ENCODE results near the gene SZT2. TPM values are rescaled to one million over a fixed set of nuclear protein-coding genes. Genes with fewer than 3 reads are reported as not detected.

The SZT2 gene
- total and polyA plus RNA-seq, 2 of the 13 experiments (the other 11 are each of a cell fraction or from before 2014, with no cell fraction given), result 8.0 to 8.8 TPM

DNA sequence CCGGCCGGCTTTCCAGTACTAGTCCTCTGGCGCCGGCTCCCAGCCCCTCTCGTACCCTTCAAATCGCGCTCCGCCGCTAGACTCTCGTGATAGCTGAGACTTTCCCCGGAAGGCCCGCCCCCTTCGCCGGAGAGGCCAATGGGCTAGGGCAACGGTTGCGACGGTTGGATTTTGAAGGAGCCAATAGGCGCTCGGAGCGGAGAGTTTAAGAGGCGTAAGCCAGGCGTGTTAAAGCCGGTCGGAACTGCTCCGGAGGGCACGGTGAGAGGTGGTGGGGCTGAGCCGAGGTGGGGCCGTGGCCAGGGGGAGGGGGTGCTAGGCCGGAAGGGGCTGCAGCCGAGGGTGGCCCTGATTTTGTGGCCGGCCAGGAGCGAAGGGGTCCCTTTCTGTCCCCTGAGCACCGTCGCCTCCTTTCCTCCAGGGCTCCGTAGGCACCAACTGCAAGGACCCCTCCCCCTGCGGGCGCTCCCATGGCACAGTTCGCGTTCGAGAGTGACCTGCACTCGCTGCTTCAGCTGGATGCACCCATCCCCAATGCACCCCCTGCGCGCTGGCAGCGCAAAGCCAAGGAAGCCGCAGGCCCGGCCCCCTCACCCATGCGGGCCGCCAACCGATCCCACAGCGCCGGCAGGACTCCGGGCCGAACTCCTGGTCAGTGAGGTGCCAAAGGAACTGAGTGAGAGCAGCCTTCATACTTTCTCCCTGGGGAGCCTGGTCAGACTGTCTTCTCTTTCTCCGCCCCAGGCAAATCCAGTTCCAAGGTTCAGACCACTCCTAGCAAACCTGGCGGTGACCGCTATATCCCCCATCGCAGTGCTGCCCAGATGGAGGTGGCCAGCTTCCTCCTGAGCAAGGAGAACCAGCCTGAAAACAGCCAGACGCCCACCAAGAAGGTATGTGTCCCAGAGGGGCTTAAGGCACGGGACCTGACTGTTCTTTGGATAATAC, 30.7 kb upstream of the SZT2 start, which contains the start of gene CDC20 (continued):
- TF ChIP-seq, protein P1, sequence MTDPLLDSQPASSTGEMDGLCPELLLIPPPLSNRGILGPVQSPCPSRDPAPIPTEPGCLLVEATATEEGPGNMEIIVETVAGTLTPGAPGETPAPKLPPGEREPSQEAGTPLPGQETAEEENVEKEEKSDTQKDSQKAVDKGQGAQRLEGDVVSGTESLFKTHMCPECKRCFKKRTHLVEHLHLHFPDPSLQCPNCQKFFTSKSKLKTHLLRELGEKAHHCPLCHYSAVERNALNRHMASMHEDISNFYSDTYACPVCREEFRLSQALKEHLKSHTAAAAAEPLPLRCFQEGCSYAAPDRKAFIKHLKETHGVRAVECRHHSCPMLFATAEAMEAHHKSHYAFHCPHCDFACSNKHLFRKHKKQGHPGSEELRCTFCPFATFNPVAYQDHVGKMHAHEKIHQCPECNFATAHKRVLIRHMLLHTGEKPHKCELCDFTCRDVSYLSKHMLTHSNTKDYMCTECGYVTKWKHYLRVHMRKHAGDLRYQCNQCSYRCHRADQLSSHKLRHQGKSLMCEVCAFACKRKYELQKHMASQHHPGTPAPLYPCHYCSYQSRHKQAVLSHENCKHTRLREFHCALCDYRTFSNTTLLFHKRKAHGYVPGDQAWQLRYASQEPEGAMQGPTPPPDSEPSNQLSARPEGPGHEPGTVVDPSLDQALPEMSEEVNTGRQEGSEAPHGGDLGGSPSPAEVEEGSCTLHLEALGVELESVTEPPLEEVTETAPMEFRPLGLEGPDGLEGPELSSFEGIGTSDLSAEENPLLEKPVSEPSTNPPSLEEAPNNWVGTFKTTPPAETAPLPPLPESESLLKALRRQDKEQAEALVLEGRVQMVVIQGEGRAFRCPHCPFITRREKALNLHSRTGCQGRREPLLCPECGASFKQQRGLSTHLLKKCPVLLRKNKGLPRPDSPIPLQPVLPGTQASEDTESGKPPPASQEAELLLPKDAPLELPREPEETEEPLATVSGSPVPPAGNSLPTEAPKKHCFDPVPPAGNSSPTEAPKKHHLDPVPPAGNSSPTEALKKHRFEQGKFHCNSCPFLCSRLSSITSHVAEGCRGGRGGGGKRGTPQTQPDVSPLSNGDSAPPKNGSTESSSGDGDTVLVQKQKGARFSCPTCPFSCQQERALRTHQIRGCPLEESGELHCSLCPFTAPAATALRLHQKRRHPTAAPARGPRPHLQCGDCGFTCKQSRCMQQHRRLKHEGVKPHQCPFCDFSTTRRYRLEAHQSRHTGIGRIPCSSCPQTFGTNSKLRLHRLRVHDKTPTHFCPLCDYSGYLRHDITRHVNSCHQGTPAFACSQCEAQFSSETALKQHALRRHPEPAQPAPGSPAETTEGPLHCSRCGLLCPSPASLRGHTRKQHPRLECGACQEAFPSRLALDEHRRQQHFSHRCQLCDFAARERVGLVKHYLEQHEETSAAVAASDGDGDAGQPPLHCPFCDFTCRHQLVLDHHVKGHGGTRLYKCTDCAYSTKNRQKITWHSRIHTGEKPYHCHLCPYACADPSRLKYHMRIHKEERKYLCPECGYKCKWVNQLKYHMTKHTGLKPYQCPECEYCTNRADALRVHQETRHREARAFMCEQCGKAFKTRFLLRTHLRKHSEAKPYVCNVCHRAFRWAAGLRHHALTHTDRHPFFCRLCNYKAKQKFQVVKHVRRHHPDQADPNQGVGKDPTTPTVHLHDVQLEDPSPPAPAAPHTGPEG (CRISPR knock-in tag; IDR thresholded peaks at IDR 0.05), result no peak
- no peak for TF ChIP-seq ZNF264 (CRISPR knock-in tag; IDR thresholded peaks at IDR 0.05)
- peak; percentile 100 for TF ChIP-seq MXI1 (IDR thresholded peaks at IDR 0.05; ENCODE audit: borderline replicate concordance, low read depth, low read length)
- TF ChIP-seq ZNF17 (CRISPR knock-in tag; IDR thresholded peaks at IDR 0.05), result no peak
- TF ChIP-seq ZNF224 (CRISPR knock-in tag; IDR thresholded peaks at IDR 0.05), result no peak
- no peak for TF ChIP-seq ATF1 (CRISPR knock-in tag; IDR thresholded peaks at IDR 0.05)
- TF ChIP-seq SRSF9 (IDR thresholded peaks at IDR 0.05; ENCODE audit: borderline replicate concordance, insufficient read depth, low read depth, low read length, poor library complexity, severe bottlenecking), result no peak
- TF ChIP-seq ZNF232 (CRISPR knock-in tag; IDR thresholded peaks at IDR 0.05; ENCODE audit: borderline replicate concordance), result peak; percentile 45; the same call in 1 of the 2 replicates
- TF ChIP-seq ETV6 (CRISPR knock-in tag; conservative IDR thresholded peaks at IDR 0.05), result no peak
- TF ChIP-seq, protein P2, sequence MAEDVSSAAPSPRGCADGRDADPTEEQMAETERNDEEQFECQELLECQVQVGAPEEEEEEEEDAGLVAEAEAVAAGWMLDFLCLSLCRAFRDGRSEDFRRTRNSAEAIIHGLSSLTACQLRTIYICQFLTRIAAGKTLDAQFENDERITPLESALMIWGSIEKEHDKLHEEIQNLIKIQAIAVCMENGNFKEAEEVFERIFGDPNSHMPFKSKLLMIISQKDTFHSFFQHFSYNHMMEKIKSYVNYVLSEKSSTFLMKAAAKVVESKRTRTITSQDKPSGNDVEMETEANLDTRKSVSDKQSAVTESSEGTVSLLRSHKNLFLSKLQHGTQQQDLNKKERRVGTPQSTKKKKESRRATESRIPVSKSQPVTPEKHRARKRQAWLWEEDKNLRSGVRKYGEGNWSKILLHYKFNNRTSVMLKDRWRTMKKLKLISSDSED (CRISPR knock-in tag; IDR thresholded peaks at IDR 0.05), result no peak
- TF ChIP-seq RAD51 (IDR thresholded peaks at IDR 0.05; ENCODE audit: borderline replicate concordance), result no peak
- TF ChIP-seq GABPA (IDR thresholded peaks at IDR 0.05; ENCODE audit: low read depth, low read length), result peak; percentile 70
- TF ChIP-seq GABPA (CRISPR knock-in tag; IDR thresholded peaks at IDR 0.05; ENCODE audit: low read depth), result peak; percentile 93
- peak; percentile 18 for TF ChIP-seq FOXP4 (CRISPR knock-in tag; IDR thresholded peaks at IDR 0.05)
- peak; percentile 98 for TF ChIP-seq REL (CRISPR knock-in tag; conservative IDR thresholded peaks at IDR 0.05)
- TF ChIP-seq ERF (CRISPR knock-in tag; IDR thresholded peaks at IDR 0.05), result 0 out of 2 replicates have a peak, but pooled peaks have one; percentile 8
- TF ChIP-seq RORA (CRISPR knock-in tag; IDR thresholded peaks at IDR 0.05), result no peak
